Right lobe of liver (tissue), 6 donors: ENCODE results near the gene BCDIN3D. TPM values are rescaled to one million over a fixed set of nuclear protein-coding genes. Genes with fewer than 3 reads are reported as not detected.

Experiments
- ATAC-seq, 4 donors: fragments of 200-7000 bp; cut with Tn5 transposase; one replicate each; pipeline ENCODE4 v1.9.1; 2020; ENCODE audit warnings: mild to moderate bottlenecking in 4 of 4, moderate library complexity in 4 of 4
- DNase-seq, 3 donors: peaks; one replicate each; pipeline ENCODE4 v3.0.0-alpha.2; 2020
- H3K27ac ChIP-seq, 3 donors: fragments of 200-600 bp; one replicate each; pipeline ENCODE4 v1.8.0; 2022
- H3K27me3 ChIP-seq, 2 donors: fragments of 200-600 bp; one replicate each; pipeline ENCODE4 v1.8.0; 2022
- H3K36me3 ChIP-seq, 4 donors: fragments of 200-600 bp; sonication (generic) in 1 of 4; one replicate each; pipeline versions ENCODE4 v1.5.1 to v1.8.0; 2017 to 2022; ENCODE audit warnings: control low read depth in 1 of 4
- H3K4me1 ChIP-seq, 4 donors: fragments of 200-600 bp; sonication (generic) in 1 of 4; one replicate each; pipeline versions ENCODE4 v1.5.1 to v1.8.0; 2017 to 2022; ENCODE audit warnings: control low read depth in 1 of 4
- H3K4me3 ChIP-seq, 3 donors: fragments of 200-600 bp; one replicate each; pipeline ENCODE4 v1.8.0; 2022
- H3K9me3 ChIP-seq, 4 donors: fragments of 200-600 bp; sonication (generic) in 1 of 4; one replicate each; pipeline versions ENCODE4 v1.5.1 to v1.8.0; 2017 to 2022; ENCODE audit warnings: control low read depth in 1 of 4
- POLR2A ChIP-seq: fragments of 450-650 bp; IDR thresholded peaks from one replicate; pipeline ENCODE4 v1.6.1; 2017; ENCODE audit warnings: antibody characterized with exemption, mild to moderate bottlenecking
- WGBS: methylation state at CpG from one replicate; pipeline ENCODE4 v1.1.6; 2018; ENCODE audit warnings: low coverage, low lambda C conversion rate; ENCODE audit not compliant: insufficient coverage; ENCODE audit errors: missing lambda C conversion rate; 5-methylcytosine and 5-hydroxymethylcytosine counted together
- intact Hi-C, 2 donors: fragments of 100-400 bp; cut with DNase I; formaldehyde crosslinking; loops; one replicate each; pipeline versions ENCODE4 v1.11.2 to v1.14.1; 2022
- total RNA-seq, 6 experiments: library from RNA; depleted of rRNA in 2 of 6; stranded (reverse); fragments of >200 nt in 2 of 6; fragmentation: NEBNext Ultra II Directional in 3 of 6; extraction: Animal tissue kit (Norgen Biotek cat#: 25700) in 3 of 6; gene quantifications; one replicate each; pipeline versions ENCODE4 v1.1.0 to v1.2.4, GENCODE V29; 2016 to 2023
- TF ChIP-seq, protein P1 (sequence below), 4 donors: fragments of 200-600 bp in 3 of 4; fragments of 450-650 bp in 1 of 4; IDR thresholded peaks; one replicate each; pipeline versions ENCODE4 v1.5.1 to v1.8.0; 2016 to 2022; ENCODE audit warnings: antibody characterized with exemption in 4 of 4, mild to moderate bottlenecking in 2 of 4
- donor health status: DM: no; HTN: yes; CAD: no.
- donor health status: DM: no; HTN: no; CAD: no.
- donor health status: DM: no; HTN: no; CAD: no.
- donor health status: DM: no; HTN: yes; CAD: no.
- donor health status: DM: no; HTN: yes; CAD: no.

Gene BCDIN3D
- total RNA-seq, 6 experiments from 2014 or later, result 1.6 to 3.6 (median 2.6) TPM

DNA sequence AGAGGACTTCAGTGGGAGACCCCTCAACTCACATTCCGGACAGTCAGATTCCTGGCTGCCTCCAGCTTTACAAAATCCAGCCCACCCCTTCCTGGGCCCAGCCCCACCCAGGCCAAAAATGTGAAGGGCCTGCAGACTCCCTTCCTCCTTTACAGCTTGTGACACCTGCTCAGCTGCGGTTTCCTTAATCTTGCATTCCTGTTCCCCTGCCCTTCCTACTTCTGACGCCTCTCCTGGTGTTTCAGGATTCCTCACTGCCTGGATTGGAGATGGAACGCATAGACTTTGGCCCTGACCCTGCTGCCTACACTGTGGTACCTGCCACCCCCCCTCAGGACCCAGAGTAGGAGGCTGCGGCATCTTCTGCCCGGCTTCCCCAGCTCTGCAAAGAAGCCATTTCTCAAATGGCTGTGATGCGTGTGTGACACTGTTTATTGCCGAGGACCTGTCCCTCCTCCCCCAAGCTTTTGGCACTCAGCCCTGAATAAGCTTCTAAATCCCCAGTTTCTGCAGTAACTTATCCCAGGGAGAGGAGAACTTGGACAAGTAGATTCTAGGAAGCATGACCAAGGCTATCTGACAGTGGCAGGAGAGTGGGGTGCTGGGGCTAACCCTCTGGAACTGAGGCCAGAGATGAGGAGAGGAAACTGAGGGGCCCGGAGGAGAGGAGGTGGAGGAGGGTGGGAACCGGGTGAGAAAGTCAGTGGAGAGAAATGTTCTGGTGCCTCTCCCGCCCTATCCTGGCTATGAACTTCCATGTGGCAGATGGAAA, 24.9 kb upstream of the BCDIN3D start:
- ATAC-seq (no peak), DNase-seq (no peak)
- Histone ChIP-seq H3K9me3 (no peaks in the 10 kb centered on the region), H3K4me3 (no peak overlapping the region), H3K27me3 (no peaks in the 10 kb centered on the region), H3K27ac (no peak overlapping the region), H3K36me3 (no peaks in the 10 kb centered on the region), H3K4me1 (no peaks in the 10 kb centered on the region)
- 49% methylated on average over 8 of the region's 11 CpGs for WGBS
- no peak for TF ChIP-seq POLR2A
- TF ChIP-seq, protein P1, sequence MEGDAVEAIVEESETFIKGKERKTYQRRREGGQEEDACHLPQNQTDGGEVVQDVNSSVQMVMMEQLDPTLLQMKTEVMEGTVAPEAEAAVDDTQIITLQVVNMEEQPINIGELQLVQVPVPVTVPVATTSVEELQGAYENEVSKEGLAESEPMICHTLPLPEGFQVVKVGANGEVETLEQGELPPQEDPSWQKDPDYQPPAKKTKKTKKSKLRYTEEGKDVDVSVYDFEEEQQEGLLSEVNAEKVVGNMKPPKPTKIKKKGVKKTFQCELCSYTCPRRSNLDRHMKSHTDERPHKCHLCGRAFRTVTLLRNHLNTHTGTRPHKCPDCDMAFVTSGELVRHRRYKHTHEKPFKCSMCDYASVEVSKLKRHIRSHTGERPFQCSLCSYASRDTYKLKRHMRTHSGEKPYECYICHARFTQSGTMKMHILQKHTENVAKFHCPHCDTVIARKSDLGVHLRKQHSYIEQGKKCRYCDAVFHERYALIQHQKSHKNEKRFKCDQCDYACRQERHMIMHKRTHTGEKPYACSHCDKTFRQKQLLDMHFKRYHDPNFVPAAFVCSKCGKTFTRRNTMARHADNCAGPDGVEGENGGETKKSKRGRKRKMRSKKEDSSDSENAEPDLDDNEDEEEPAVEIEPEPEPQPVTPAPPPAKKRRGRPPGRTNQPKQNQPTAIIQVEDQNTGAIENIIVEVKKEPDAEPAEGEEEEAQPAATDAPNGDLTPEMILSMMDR (IDR thresholded peaks at IDR 0.05), result no peak
- intact Hi-C loops, result no loop called here

DNA sequence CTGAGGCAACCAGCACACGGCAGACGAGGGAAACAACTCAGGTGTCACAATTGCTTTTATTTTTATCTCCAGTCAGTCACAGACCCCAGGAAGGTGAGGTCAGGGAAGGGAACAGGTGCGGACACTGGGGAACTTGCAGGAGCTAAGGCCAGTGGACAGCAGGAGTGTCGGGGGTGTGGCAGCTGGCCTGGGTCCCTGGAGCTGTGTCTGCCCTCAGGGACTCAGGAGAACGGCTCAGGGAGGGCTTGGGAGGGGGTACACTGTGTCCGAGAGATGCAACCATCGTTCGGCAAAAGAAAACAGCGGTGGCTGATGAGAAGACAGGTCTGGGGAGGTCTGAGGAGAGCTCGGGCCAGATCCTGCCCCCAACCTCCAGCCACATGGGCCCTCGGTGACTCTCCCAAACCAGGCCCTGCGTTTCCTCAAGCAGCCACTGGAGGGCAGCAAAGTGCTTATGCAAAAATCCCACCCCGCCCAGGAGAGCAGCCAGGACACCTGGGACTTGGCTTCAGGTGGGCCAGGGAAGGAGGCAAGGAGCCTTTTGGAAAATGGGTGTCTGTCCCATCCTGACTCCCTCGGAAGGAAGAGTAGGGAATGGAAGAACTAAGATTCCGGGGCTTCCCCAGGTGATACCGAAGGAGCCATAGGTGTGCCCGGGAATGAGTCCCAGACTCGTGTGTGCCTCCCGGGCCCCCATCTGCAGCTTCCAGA, 24.1 kb upstream of the BCDIN3D start:
- Histone ChIP-seq H3K27ac (no peak overlapping the region), H3K36me3 (no peaks in the 10 kb centered on the region), H3K9me3 (no peaks in the 10 kb centered on the region), H3K27me3 (no peaks in the 10 kb centered on the region), H3K4me1 (no peaks in the 10 kb centered on the region), H3K4me3 (no peak overlapping the region)
- ATAC-seq (peak; percentile 79 to 90 (median 84)), DNase-seq (peak; percentile 68 to 73 (median 70))
- TF ChIP-seq, protein P1 (IDR thresholded peaks at IDR 0.05), result peak; percentile 88 to 98 (median 96)
- no peak for TF ChIP-seq POLR2A
- WGBS, result 26% methylated on average over 5 of the region's 19 CpGs
- intact Hi-C loops, result no loop called here

DNA sequence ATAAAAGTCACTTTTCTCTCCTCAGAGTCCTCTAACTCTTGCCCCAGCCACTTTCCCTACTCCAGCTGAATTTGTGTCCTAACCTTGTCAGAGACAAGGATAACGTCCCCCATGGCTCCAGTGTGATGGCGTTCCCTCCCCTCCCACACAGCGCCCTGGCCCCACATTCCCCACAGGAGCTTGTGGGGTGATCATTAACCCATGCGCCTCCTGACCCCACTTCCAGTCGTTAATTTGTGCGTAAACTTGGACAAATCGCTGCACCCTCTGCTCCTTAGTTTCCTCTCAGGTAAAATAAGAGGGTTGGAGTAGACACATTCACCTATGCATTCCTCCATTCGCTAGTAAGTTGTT, 22.9 kb upstream of the BCDIN3D start:
- H3K4me3 ChIP-seq, result no peak overlapping the region
- H3K27ac ChIP-seq, result no peak overlapping the region
- no peaks in the 10 kb centered on the region for H3K4me1 ChIP-seq
- DNase-seq, result no peak
- ATAC-seq, result no peak
- WGBS, result 56% methylated on average over 6 of the region's 8 CpGs
- no peaks in the 10 kb centered on the region for H3K9me3 ChIP-seq
- H3K36me3 ChIP-seq, result no peaks in the 10 kb centered on the region
- no peaks in the 10 kb centered on the region for H3K27me3 ChIP-seq
- intact Hi-C loops, result no loop called here
- no peak for TF ChIP-seq POLR2A
- TF ChIP-seq, protein P1 (IDR thresholded peaks at IDR 0.05), result no peak

DNA sequence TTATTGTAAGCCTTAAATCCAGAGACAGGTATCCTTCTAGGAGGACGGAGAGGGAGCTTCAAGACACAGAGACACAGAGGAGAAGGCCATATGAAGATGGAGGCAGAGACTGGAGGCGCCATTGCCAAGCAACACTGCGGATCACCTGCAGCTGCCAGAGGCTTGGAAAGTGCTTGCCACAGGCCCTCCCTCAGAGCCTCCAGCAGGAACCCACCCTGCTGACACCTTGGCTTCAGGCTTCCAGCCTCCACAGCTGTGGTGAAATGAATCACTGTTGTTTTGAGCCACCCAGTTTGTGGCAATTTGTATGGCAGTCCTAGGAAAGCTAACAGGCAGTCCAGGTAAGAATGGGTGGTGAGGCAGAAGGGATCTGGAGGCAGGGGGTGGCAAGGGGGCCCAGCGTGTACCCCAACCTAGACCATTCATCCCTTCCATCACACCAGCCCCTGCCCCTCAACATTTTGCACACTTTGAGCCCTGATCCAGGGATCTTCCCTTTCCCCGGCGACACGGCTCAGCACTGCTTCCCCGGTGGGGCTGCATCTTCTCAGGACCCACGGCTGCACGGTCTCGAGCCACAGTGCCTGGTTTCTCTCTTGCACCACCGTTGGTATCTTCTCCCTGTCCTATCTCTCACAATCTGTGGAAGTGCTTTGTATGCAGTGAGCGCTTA, 22.3 kb upstream of the BCDIN3D start:
- Histone ChIP-seq H3K9me3 (no peaks in the 10 kb centered on the region), H3K27me3 (no peaks in the 10 kb centered on the region), H3K4me3 (no peak overlapping the region), H3K36me3 (no peaks in the 10 kb centered on the region), H3K27ac (no peak overlapping the region), H3K4me1 (no peaks in the 10 kb centered on the region)
- DNase-seq (no peak), ATAC-seq (no peak)
- WGBS, result 56% methylated on average over 7 of the region's 13 CpGs
- intact Hi-C loops, result no loop called here
- no peak for TF ChIP-seq POLR2A
- TF ChIP-seq, protein P1 (IDR thresholded peaks at IDR 0.05), result no peak
